ENCODE results near the gene PHF20. TPM values are rescaled to one million over a fixed set of nuclear protein-coding genes. Genes with fewer than 3 reads are reported as not detected.
"Not testable (repeated sequence)": the region's sequence is repeated elsewhere in the genome, so short reads cannot be mapped to it uniquely, and the experiment has no call there.

The PHF20 gene
- total RNA-seq, 2 experiments from 2014 or later, result 39.8 to 46.0 TPM

DNA sequence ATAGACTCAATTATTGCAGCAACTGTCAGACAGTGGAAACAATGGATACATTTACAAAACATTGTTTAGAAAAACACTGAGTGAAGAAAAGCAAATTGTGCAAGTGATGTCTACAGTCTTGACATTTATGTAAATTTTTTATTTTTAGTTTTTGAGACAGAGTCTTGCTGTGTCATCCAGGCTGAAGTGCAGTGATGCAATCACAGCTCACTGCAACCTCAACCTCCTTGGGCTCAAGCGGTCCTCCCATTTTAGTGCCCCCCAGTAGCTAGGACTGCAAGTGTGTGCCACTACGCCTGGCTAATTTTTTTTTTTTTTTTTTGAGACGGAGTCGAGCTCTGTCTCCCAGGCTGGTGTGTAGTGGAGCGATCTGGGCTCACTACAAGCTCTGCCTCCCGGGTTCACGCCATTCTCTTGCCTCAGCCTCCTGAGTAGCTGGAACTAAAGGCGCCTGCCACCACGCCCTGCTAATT, 206.3 kb downstream of the PHF20 start:
- intact Hi-C loops (cut with micrococcal nuclease), result no loop called here
- Mint-ChIP-seq H3K27me3 (ENCODE audit: low read depth) (no peaks in the 10 kb centered on the region), H3K27ac (no peak overlapping the region), H3K4me3 (no peak overlapping the region), H3K9me3 (no peaks in the 10 kb centered on the region), H3K4me1 (ENCODE audit: low read depth) (no peaks in the 10 kb centered on the region), H3K36me3 (ENCODE audit: low read depth) (no peaks in the 10 kb centered on the region)
- CTCF ChIA-PET, result interaction anchor here (9.0 kb wide), 1 partner anchor 14 kb away, joined by 73 read pairs; no protein-coding TSS in a partner anchor
- DNase-seq, result no peak

- H3K27me3 Mint-ChIP-seq (ENCODE audit: low read depth), result no peaks in the 10 kb centered on the region
- H3K4me1 Mint-ChIP-seq (ENCODE audit: low read depth), result no peaks in the 10 kb centered on the region
- H3K27ac Mint-ChIP-seq, result no peak overlapping the region
- intact Hi-C loops (cut with micrococcal nuclease), result no loop called here
- DNase-seq, result no peak
- CTCF ChIA-PET, result interaction anchor here (9.0 kb wide), 1 partner anchor 13 kb away, joined by 73 read pairs; no protein-coding TSS in a partner anchor
- no peaks in the 10 kb centered on the region for H3K36me3 Mint-ChIP-seq (ENCODE audit: low read depth)
- no peaks in the 10 kb centered on the region for H3K9me3 Mint-ChIP-seq
- no peak overlapping the region for H3K4me3 Mint-ChIP-seq
Measured at GRCh38 chr20:35979544-35979943, 207.7 kb downstream of the PHF20 start.

- intact Hi-C loops (cut with micrococcal nuclease), result no loop called here
- no peaks in the 10 kb centered on the region for H3K27me3 Mint-ChIP-seq (ENCODE audit: low read depth)
- no peak overlapping the region for H3K4me3 Mint-ChIP-seq
- no peaks in the 10 kb centered on the region for H3K4me1 Mint-ChIP-seq (ENCODE audit: low read depth)
- DNase-seq, result no peak
- no peaks in the 10 kb centered on the region for H3K9me3 Mint-ChIP-seq
- H3K27ac Mint-ChIP-seq, result no peak overlapping the region
- no peaks in the 10 kb centered on the region for H3K36me3 Mint-ChIP-seq (ENCODE audit: low read depth)
- CTCF ChIA-PET, result interaction anchor here (3.5 to 9.0 kb wide), 2 partner anchors 10 to 156 kb away, joined by 12 to 73 read pairs; no protein-coding TSS in a partner anchor
Measured at GRCh38 chr20:35981969-35982368, 210.2 kb downstream of the PHF20 start.

DNA sequence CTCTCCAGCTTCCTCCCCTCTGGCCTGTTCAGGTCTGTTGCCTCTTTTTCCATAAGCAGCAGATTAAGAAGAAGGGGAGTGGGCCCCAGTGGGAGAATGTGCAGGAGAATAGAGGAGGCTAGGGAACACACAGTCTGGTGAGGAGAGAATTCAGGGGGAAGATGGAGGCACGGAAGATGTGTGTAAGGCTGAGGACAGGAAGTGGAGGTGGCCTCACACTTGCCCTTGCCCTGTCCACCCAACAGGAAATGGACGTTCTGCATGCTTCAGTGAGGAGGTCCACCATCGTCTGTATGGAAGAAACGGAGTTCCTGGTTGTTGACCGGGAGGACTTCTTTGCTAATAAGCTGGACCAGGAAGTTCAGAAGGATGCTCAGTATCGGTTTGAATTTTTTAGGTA, 212.6 kb downstream of the PHF20 start:
- Mint-ChIP-seq H3K4me1 (ENCODE audit: low read depth) (no peaks in the 10 kb centered on the region), H3K36me3 (ENCODE audit: low read depth) (no peaks in the 10 kb centered on the region), H3K27ac (no peak overlapping the region), H3K9me3 (no peaks in the 10 kb centered on the region), H3K4me3 (no peak overlapping the region), H3K27me3 (ENCODE audit: low read depth) (no peaks in the 10 kb centered on the region)
- no peak for DNase-seq
- CTCF ChIA-PET, result interaction anchor here (0.9 to 9.0 kb wide), 3 partner anchors 8 to 154 kb away, joined by 3 to 73 read pairs (median 12); no protein-coding TSS in a partner anchor
- intact Hi-C loops (cut with micrococcal nuclease), result no loop called here

- CTCF ChIA-PET, result interaction anchor here (0.6 to 0.8 kb wide), 2 partner anchors 124 to 152 kb away, joined by 3 to 4 read pairs; no protein-coding TSS in a partner anchor
- Mint-ChIP-seq H3K4me3 (no peak overlapping the region), H3K4me1 (ENCODE audit: low read depth) (no peaks in the 10 kb centered on the region), H3K36me3 (ENCODE audit: low read depth) (no peaks in the 10 kb centered on the region), H3K27ac (no peak overlapping the region), H3K9me3 (no peaks in the 10 kb centered on the region), H3K27me3 (ENCODE audit: low read depth) (no peaks in the 10 kb centered on the region)
- no peak for DNase-seq
- intact Hi-C loops (cut with micrococcal nuclease), result no loop called here
Measured at GRCh38 chr20:35985806-35986205, 214.0 kb downstream of the PHF20 start.

- Mint-ChIP-seq H3K4me3 (no peak overlapping the region), H3K27ac (no peak overlapping the region), H3K27me3 (ENCODE audit: low read depth) (no peaks in the 10 kb centered on the region), H3K9me3 (no peaks in the 10 kb centered on the region), H3K4me1 (ENCODE audit: low read depth) (peaks cover 2% of the 10 kb centered on the region), H3K36me3 (ENCODE audit: low read depth) (no peaks in the 10 kb centered on the region)
- CTCF ChIA-PET, result interaction anchor here (6.6 kb wide), 1 partner anchor 9 kb away, joined by 73 read pairs; no protein-coding TSS in a partner anchor
- intact Hi-C loops (cut with micrococcal nuclease), result no loop called here
- no peak for DNase-seq
Measured at GRCh38 chr20:35988910-35989463, 217.2 kb downstream of the PHF20 start.

- Mint-ChIP-seq H3K27ac (no peak overlapping the region), H3K4me1 (ENCODE audit: low read depth) (peaks cover 2% of the 10 kb centered on the region), H3K27me3 (ENCODE audit: low read depth) (no peaks in the 10 kb centered on the region), H3K4me3 (no peak overlapping the region), H3K36me3 (ENCODE audit: low read depth) (no peaks in the 10 kb centered on the region), H3K9me3 (no peaks in the 10 kb centered on the region)
- CTCF ChIA-PET, result interaction anchor here (1.0 to 11.0 kb wide), 12 partner anchors 8 to 449 kb away, joined by 3 to 263 read pairs (median 5); partner anchors contain the start of gene SCAND1
- peak; percentile 23 for DNase-seq
- intact Hi-C loops (cut with micrococcal nuclease), result loop anchor here (5.0 kb wide), 1 partner anchor 529 kb away; no protein-coding TSS in a partner anchor
Measured at GRCh38 chr20:35991142-35991771, 219.4 kb downstream of the PHF20 start.

GRCh38 chr20:35992713-35993335, 221.0 kb downstream of the PHF20 start:
- Mint-ChIP-seq H3K4me3 (no peak overlapping the region), H3K9me3 (no peaks in the 10 kb centered on the region), H3K36me3 (ENCODE audit: low read depth) (no peaks in the 10 kb centered on the region), H3K27me3 (ENCODE audit: low read depth) (no peaks in the 10 kb centered on the region), H3K27ac (no peak overlapping the region), H3K4me1 (ENCODE audit: low read depth) (peaks cover 2% of the 10 kb centered on the region)
- DNase-seq, result peak; percentile 58
- intact Hi-C loops (cut with micrococcal nuclease), result loop anchor here (5.0 kb wide), 1 partner anchor 531 kb away; no protein-coding TSS in a partner anchor
- CTCF ChIA-PET, result interaction anchor here (0.6 to 11.0 kb wide), 64 partner anchors 8 to 1884 kb away, joined by 3 to 263 read pairs (median 4); partner anchors contain the start of gene SCAND1

DNA sequence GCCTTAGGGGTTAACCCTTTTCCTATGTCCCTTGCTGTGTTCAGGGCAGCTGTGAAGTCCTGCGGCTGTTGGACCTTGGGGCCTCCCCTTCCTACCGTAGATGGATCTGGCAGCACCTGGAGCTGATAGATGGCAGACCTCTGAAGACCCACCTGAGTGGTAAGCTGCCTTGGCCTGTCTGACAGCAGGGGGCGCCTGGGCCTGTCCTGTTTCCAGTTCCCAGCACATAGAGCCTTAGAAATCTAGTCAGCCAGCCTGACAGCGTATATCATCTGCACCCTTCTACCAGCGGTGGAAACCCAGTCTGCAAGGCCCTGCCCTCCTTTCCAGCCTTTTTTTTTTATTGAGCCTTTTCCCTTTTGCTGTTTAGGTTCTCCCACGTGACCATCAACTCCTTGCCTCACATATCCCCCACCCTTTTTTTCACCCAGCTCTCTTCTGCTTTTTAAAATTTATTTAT, 223.2 kb downstream of the PHF20 start:
- Mint-ChIP-seq H3K4me3 (no peak overlapping the region), H3K27me3 (ENCODE audit: low read depth) (no peaks in the 10 kb centered on the region), H3K36me3 (ENCODE audit: low read depth) (no peaks in the 10 kb centered on the region), H3K4me1 (ENCODE audit: low read depth) (peaks cover 2% of the 10 kb centered on the region), H3K9me3 (no peaks in the 10 kb centered on the region), H3K27ac (no peak overlapping the region)
- intact Hi-C loops (cut with micrococcal nuclease), result loop anchor here (1.0 to 5.0 kb wide), 4 partner anchors 143 to 533 kb away; no protein-coding TSS in a partner anchor
- CTCF ChIA-PET, result interaction anchor here (0.6 to 11.0 kb wide), 17 partner anchors 9 to 778 kb away, joined by 3 to 263 read pairs (median 4); no protein-coding TSS in a partner anchor
- peak; percentile 89 for DNase-seq

DNA sequence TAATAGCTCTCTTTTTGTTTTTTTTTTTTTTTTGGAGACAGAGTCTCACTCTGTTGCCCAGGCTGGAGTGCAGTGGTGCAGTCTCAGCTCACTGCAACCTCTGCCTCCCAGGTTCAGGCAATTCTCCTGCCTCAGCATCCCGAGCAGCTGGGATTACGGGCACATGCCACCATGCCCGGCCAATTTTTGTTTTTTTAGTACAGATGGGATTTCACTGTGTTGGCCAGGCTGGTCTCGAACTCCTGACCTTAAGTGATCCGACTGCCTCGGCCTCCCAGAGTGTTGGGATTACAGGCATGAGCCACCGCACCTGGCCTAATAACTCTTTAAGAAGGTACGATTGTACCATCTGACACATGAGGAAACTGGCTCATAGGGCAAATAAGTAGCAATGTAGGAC, 224.7 kb downstream of the PHF20 start:
- H3K4me3 Mint-ChIP-seq; intact Hi-C loops (cut with micrococcal nuclease): not testable (repeated sequence)
- CTCF ChIA-PET, result interaction anchor here (0.6 to 11.0 kb wide), 5 partner anchors 9 to 143 kb away, joined by 3 to 263 read pairs (median 3); no protein-coding TSS in a partner anchor

More for the DNA sequence above, 224.7 kb downstream of the PHF20 start:
- H3K36me3 Mint-ChIP-seq (ENCODE audit: low read depth); H3K27me3 Mint-ChIP-seq (ENCODE audit: low read depth); DNase-seq; H3K9me3 Mint-ChIP-seq; H3K27ac Mint-ChIP-seq; H3K4me1 Mint-ChIP-seq (ENCODE audit: low read depth): not testable (repeated sequence)

All from activated naive CD4-positive, alpha-beta T cell treated with anti-CD3 and anti-CD28 coated beads for 36 hours (primary cell).